GM12878 (cell line): Measurements from ENCODE around the gene DLST.

Experiments
- CREM ChIP-seq: IDR thresholded peaks from 2 replicates; pipeline ENCODE4 v1.6.1; 2014; ENCODE audit warnings: antibody characterized with exemption, low read depth
- EZH2 ChIP-seq: IDR thresholded peaks from 2 replicates; pipeline ENCODE4 v1.6.1; 2012; ENCODE audit warnings: low read depth, mild to moderate bottlenecking, control low read depth, inconsistent platforms, low read length, borderline replicate concordance; ENCODE audit not compliant: control insufficient read depth
- HDAC6 ChIP-seq: fragments of 200-600 bp; sonication (generic); IDR thresholded peaks from one replicate; pipeline ENCODE4 v1.8.0; 2017; ENCODE audit warnings: antibody characterized with exemption; ENCODE audit not compliant: unreplicated experiment
- JUNB ChIP-seq: IDR thresholded peaks from 2 replicates; pipeline ENCODE4 v1.6.1; 2016; ENCODE audit warnings: antibody characterized with exemption, mild to moderate bottlenecking
- POLR2AphosphoS5 ChIP-seq: IDR thresholded peaks from 2 replicates; pipeline ENCODE4 v1.6.1; 2011; ENCODE audit warnings: mild to moderate bottlenecking, low read length, inconsistent platforms
- RFX5 ChIP-seq: IDR thresholded peaks from 2 replicates; pipeline ENCODE4 v1.6.1; 2011; ENCODE audit warnings: low read depth, low read length, improper control_type of control experiment
- ZBTB40 ChIP-seq: fragments of 450-650 bp; IDR thresholded peaks from 2 replicates; pipeline ENCODE4 v1.6.1; 2016; ENCODE audit warnings: mild to moderate bottlenecking, moderate library complexity, borderline replicate concordance
- TF ChIP-seq, protein P1 (sequence below), 3 experiments: IDR thresholded peaks in 2 of 3; conservative IDR thresholded peaks in 1 of 3; 2 replicates each; pipeline ENCODE4 v1.5.1; 2011; ENCODE audit warnings: low read depth in 3 of 3, low read length in 3 of 3, mild to moderate bottlenecking in 3 of 3, control low read depth in 2 of 3, moderate library complexity in 2 of 3, inconsistent platforms in 1 of 3, mixed read lengths in 1 of 3; ENCODE audit not compliant: control insufficient read depth in 2 of 3, insufficient read depth in 1 of 3; ENCODE audit errors: extremely low read depth in 1 of 3

GRCh38 chr14:74834692-74835392 lies 46.9 kb upstream of the DLST start:
- TF ChIP-seq, protein P1, sequence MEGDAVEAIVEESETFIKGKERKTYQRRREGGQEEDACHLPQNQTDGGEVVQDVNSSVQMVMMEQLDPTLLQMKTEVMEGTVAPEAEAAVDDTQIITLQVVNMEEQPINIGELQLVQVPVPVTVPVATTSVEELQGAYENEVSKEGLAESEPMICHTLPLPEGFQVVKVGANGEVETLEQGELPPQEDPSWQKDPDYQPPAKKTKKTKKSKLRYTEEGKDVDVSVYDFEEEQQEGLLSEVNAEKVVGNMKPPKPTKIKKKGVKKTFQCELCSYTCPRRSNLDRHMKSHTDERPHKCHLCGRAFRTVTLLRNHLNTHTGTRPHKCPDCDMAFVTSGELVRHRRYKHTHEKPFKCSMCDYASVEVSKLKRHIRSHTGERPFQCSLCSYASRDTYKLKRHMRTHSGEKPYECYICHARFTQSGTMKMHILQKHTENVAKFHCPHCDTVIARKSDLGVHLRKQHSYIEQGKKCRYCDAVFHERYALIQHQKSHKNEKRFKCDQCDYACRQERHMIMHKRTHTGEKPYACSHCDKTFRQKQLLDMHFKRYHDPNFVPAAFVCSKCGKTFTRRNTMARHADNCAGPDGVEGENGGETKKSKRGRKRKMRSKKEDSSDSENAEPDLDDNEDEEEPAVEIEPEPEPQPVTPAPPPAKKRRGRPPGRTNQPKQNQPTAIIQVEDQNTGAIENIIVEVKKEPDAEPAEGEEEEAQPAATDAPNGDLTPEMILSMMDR (IDR thresholded peaks at IDR 0.05 in 2 of 3, conservative IDR thresholded peaks at IDR 0.05 in 1 of 3; ENCODE audit: control insufficient read depth in 2 of 3, extremely low read depth in 1 of 3, insufficient read depth in 1 of 3, low read depth in 3 of 3, low read length in 3 of 3) = no peak
- TF ChIP-seq HDAC6 = no peak
- TF ChIP-seq RFX5 = no peak
- no peak for TF ChIP-seq EZH2
- no peak for TF ChIP-seq CREM
- TF ChIP-seq JUNB = no peak
- TF ChIP-seq POLR2AphosphoS5 = no peak
- TF ChIP-seq ZBTB40 = no peak
